SK-N-MC (cell line): ENCODE measurements around the gene NLGN3.
"Not testable (repeated sequence)": the region's sequence is repeated elsewhere in the genome, so short reads cannot be mapped to it uniquely, and the experiment has no call there.

Experiments
- DNase-seq: peaks from one replicate; pipeline ENCODE4 v3.0.0-alpha.2; 2011; ENCODE audit warnings: low read depth, low spot score
- H3K27ac ChIP-seq: fragments of 200-600 bp; sonication (generic); 2 replicates; pipeline ENCODE4 v1.5.1; 2016; ENCODE audit warnings: mixed run types
- H3K36me3 ChIP-seq: fragments of 200-600 bp; sonication (generic); 2 replicates; pipeline ENCODE4 v1.6.1; 2017; ENCODE audit warnings: antibody characterized with exemption, low read length, mixed read lengths; ENCODE audit not compliant: insufficient read depth
- H3K4me3 ChIP-seq: fragments of 200-600 bp; sonication (generic); 2 replicates; pipeline ENCODE4 v1.5.1; 2016
- H3K9ac ChIP-seq: fragments of 200-600 bp; sonication (generic); 2 replicates; pipeline ENCODE4 v1.8.0; 2017; ENCODE audit warnings: mixed run types, mixed read lengths; ENCODE audit not compliant: insufficient read length
- H3K9me3 ChIP-seq: fragments of 200-600 bp; sonication (generic); 2 replicates; pipeline ENCODE4 v1.6.1; 2017; ENCODE audit warnings: low read depth, mild to moderate bottlenecking, antibody characterized with exemption, low read length, moderate library complexity, mixed read lengths
- EZH2 ChIP-seq: fragments of 200-600 bp; sonication (generic); IDR thresholded peaks from one replicate; pipeline ENCODE4 v1.6.1; 2017; ENCODE audit warnings: antibody characterized with exemption
- FOXP2 ChIP-seq: optimal IDR thresholded peaks from 2 replicates; pipeline ENCODE3; 2011; ENCODE audit warnings: mild to moderate bottlenecking, moderate library complexity; ENCODE audit not compliant: insufficient read depth; ENCODE audit errors: extremely low read length, control extremely low read depth
- POLR2AphosphoS5 ChIP-seq: IDR thresholded peaks from 2 replicates; pipeline ENCODE4 v1.6.1; 2012; ENCODE audit warnings: mild to moderate bottlenecking, low read depth, low read length, borderline replicate concordance

The NLGN3 gene

GRCh38 chrX:71170660-71171059, 26.0 kb downstream of the NLGN3 start:
- Histone ChIP-seq H3K4me3 (no peak overlapping the region), H3K9me3 (no peaks in the 10 kb centered on the region), H3K27ac (no peak overlapping the region), H3K9ac (no peak overlapping the region), H3K36me3 (no peaks in the 10 kb centered on the region)
- TF ChIP-seq POLR2AphosphoS5 (no peak), FOXP2 (no peak), EZH2 (no peak)
- DNase-seq: no peak

- Histone ChIP-seq H3K9ac (peak overlapping the region; percentile 15), H3K27ac (no peak overlapping the region), H3K4me3 (no peak overlapping the region), H3K36me3 (no peaks in the 10 kb centered on the region), H3K9me3 (no peaks in the 10 kb centered on the region)
- DNase-seq: no peak
- no peak for TF ChIP-seq POLR2AphosphoS5
Observed at GRCh38 chrX:71171110-71171801, 26.6 kb downstream of the NLGN3 start.

- Histone ChIP-seq H3K27ac (no peak overlapping the region), H3K4me3 (no peak overlapping the region), H3K9me3 (no peaks in the 10 kb centered on the region), H3K9ac (no peak overlapping the region), H3K36me3 (no peaks in the 10 kb centered on the region)
- TF ChIP-seq FOXP2 (no peak), POLR2AphosphoS5 (no peak), EZH2 (no peak)
- DNase-seq: no peak
Observed at GRCh38 chrX:71173440-71173839, 28.8 kb downstream of the NLGN3 start.

GRCh38 chrX:71174795-71175194, 30.2 kb downstream of the NLGN3 start:
- DNase-seq: no peak
- no peak overlapping the region for H3K27ac ChIP-seq
- H3K36me3 ChIP-seq: no peaks in the 10 kb centered on the region
- TF ChIP-seq EZH2 (no peak), FOXP2 (no peak), POLR2AphosphoS5 (no peak)
- H3K9me3 ChIP-seq: no peaks in the 10 kb centered on the region
- no peak overlapping the region for H3K9ac ChIP-seq
- H3K4me3 ChIP-seq: no peak overlapping the region

GRCh38 chrX:71175531-71175930, 30.9 kb downstream of the NLGN3 start:
- Histone ChIP-seq H3K27ac (no peak overlapping the region), H3K9me3 (no peaks in the 10 kb centered on the region), H3K4me3 (no peak overlapping the region), H3K9ac (no peak overlapping the region), H3K36me3 (no peaks in the 10 kb centered on the region)
- no peak for TF ChIP-seq EZH2
- no peak for TF ChIP-seq FOXP2
- TF ChIP-seq POLR2AphosphoS5: no peak
- no peak for DNase-seq

GRCh38 chrX:71177327-71177726, 32.7 kb downstream of the NLGN3 start:
- Histone ChIP-seq H3K9me3 (no peaks in the 10 kb centered on the region), H3K27ac (no peak overlapping the region), H3K36me3 (no peaks in the 10 kb centered on the region), H3K4me3 (no peak overlapping the region), H3K9ac (no peak overlapping the region)
- no peak for DNase-seq
- no peak for TF ChIP-seq POLR2AphosphoS5
- TF ChIP-seq EZH2: no peak
- no peak for TF ChIP-seq FOXP2

GRCh38 chrX:71178908-71179307, 34.3 kb downstream of the NLGN3 start:
- DNase-seq: peak; percentile 40
- Histone ChIP-seq H3K9me3 (no peaks in the 10 kb centered on the region), H3K36me3 (no peaks in the 10 kb centered on the region), H3K9ac (no peak overlapping the region), H3K4me3 (no peak overlapping the region), H3K27ac (no peak overlapping the region)
- TF ChIP-seq FOXP2 (no peak), EZH2 (no peak), POLR2AphosphoS5 (no peak)

- not testable (repeated sequence) for H3K9me3 ChIP-seq, DNase-seq, H3K4me3 ChIP-seq, H3K36me3 ChIP-seq, H3K9ac ChIP-seq
- H3K27ac ChIP-seq: peak overlapping the region; percentile 62; the same call in 1 of the 2 replicates
Observed at GRCh38 chrX:71180579-71181265, 36.1 kb downstream of the NLGN3 start.

- no peak for TF ChIP-seq POLR2AphosphoS5
- TF ChIP-seq FOXP2: no peak
- no peak for TF ChIP-seq EZH2
- H3K9ac ChIP-seq: peak overlapping the region; percentile 75
- no peaks in the 10 kb centered on the region for H3K9me3 ChIP-seq
- H3K36me3 ChIP-seq: no peaks in the 10 kb centered on the region
- H3K4me3 ChIP-seq: peak overlapping the region; percentile 60
- peak overlapping the region; percentile 92 for H3K27ac ChIP-seq
- no peak for DNase-seq
Observed at GRCh38 chrX:71181558-71181909, 36.9 kb downstream of the NLGN3 start.
